LHCN-M2 (cell line): ENCODE results near the gene TMEM185B. TPM values are rescaled to one million over a fixed set of nuclear protein-coding genes. Genes with fewer than 3 reads are reported as not detected.
"Not testable (repeated sequence)": the region's sequence is repeated elsewhere in the genome, so short reads cannot be mapped to it uniquely, and the experiment has no call there.

ENCODE experiments used
- DNase-seq: peaks from one replicate; pipeline ENCODE4 v3.0.0-alpha.2; 2012; ENCODE audit warnings: low read depth
- total RNA-seq: library from RNA; depleted of rRNA; stranded (reverse); fragments of >200 nt; gene quantifications from 2 replicates; pipeline ENCODE4 v1.2.3, GENCODE V29; 2014

The TMEM185B gene
- total RNA-seq, 1 experiment from 2014 or later = 39.8 TPM

GRCh38 chr2:120251880-120252224 is 28.7 kb upstream of the TMEM185B start:
- no peak for DNase-seq

- no peak for DNase-seq
These were observed 27.9 kb upstream of the TMEM185B start for GRCh38 chr2:120251078-120251477.

- DNase-seq = no peak
These were observed 27.4 kb upstream of the TMEM185B start for GRCh38 chr2:120250640-120251039.

- DNase-seq = no peak
These were observed 24.7 kb upstream of the TMEM185B start for GRCh38 chr2:120247851-120248250.

- DNase-seq = peak; percentile 53
These were observed 23.5 kb upstream of the TMEM185B start for GRCh38 chr2:120246546-120247300.

GRCh38 chr2:120245520-120246332 is 22.5 kb upstream of the TMEM185B start:
- no peak for DNase-seq

GRCh38 chr2:120244656-120245519 is 21.7 kb upstream of the TMEM185B start:
- no peak for DNase-seq

- no peak for DNase-seq
These were observed 20.8 kb upstream of the TMEM185B start for GRCh38 chr2:120243875-120244553.

GRCh38 chr2:120243211-120243610 is 20.0 kb upstream of the TMEM185B start:
- no peak for DNase-seq

- DNase-seq = no peak
These were observed 18.5 kb upstream of the TMEM185B start for GRCh38 chr2:120241684-120242083.

- no peak for DNase-seq
These were observed 17.8 kb upstream of the TMEM185B start for GRCh38 chr2:120240901-120241429.

- peak; percentile 68 for DNase-seq
These were observed 16.5 kb upstream of the TMEM185B start for GRCh38 chr2:120239488-120240287.

GRCh38 chr2:120238728-120239487 is 15.7 kb upstream of the TMEM185B start:
- peak; percentile 74 for DNase-seq

- peak; percentile 86 for DNase-seq
These were observed 14.3 kb upstream of the TMEM185B start for GRCh38 chr2:120237491-120237902.

- no peak for DNase-seq
These were observed 13.6 kb upstream of the TMEM185B start for GRCh38 chr2:120236791-120237190.

GRCh38 chr2:120236316-120236715 is 13.1 kb upstream of the TMEM185B start:
- no peak for DNase-seq

- no peak for DNase-seq
These were observed 12.5 kb upstream of the TMEM185B start for GRCh38 chr2:120235681-120236080.

- not testable (repeated sequence) for DNase-seq
These were observed 12.0 kb upstream of the TMEM185B start for GRCh38 chr2:120235158-120235557.

GRCh38 chr2:120233292-120233691 is 10.1 kb upstream of the TMEM185B start:
- DNase-seq = no peak
